OCI-LY3 (cell line): Measurements from ENCODE around the gene FOXN4.
"Not testable (repeated sequence)": the region's sequence is repeated elsewhere in the genome, so short reads cannot be mapped to it uniquely, and the experiment has no call there.

Experiments used
- EZH2phosphoT487 ChIP-seq: fragments of 200-600 bp; shearing (Covaris generic); IDR thresholded peaks from 2 replicates; pipeline ENCODE4 v1.6.1; 2018; ENCODE audit warnings: antibody characterized with exemption, mixed run types, low read depth
- TF ChIP-seq, protein P1 (sequence below): fragments of 200-600, 300-600 bp; sonication (generic); IDR thresholded peaks from 2 replicates; pipeline ENCODE4 v1.5.1; 2014; ENCODE audit warnings: antibody characterized with exemption, low read length, low read depth

DNA sequence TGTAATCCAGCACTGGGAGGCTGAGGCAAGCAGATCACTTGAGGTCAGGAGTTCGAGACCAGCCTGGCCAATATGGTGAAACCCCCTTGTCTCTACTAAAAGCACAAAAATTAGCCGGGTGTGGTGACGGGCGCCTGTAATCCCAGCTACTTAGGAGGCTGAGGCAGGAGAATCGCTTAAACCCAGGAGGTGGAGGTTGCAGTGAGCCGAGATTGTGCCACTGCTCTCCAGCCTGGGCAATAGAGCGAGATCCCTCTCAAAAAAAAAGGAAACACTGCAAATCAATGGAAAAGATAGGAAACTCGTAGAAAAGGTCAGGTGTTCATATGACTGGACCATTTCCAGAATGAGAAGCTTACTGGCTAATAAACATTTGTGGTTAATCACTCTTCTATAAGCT, 12.2 kb upstream of the FOXN4 start:
- TF ChIP-seq, protein P1, sequence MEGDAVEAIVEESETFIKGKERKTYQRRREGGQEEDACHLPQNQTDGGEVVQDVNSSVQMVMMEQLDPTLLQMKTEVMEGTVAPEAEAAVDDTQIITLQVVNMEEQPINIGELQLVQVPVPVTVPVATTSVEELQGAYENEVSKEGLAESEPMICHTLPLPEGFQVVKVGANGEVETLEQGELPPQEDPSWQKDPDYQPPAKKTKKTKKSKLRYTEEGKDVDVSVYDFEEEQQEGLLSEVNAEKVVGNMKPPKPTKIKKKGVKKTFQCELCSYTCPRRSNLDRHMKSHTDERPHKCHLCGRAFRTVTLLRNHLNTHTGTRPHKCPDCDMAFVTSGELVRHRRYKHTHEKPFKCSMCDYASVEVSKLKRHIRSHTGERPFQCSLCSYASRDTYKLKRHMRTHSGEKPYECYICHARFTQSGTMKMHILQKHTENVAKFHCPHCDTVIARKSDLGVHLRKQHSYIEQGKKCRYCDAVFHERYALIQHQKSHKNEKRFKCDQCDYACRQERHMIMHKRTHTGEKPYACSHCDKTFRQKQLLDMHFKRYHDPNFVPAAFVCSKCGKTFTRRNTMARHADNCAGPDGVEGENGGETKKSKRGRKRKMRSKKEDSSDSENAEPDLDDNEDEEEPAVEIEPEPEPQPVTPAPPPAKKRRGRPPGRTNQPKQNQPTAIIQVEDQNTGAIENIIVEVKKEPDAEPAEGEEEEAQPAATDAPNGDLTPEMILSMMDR: not testable (repeated sequence)
- TF ChIP-seq EZH2phosphoT487: not testable (repeated sequence)
